Vagina (tissue), 2 donors: ENCODE results near the gene SLC10A7.

Experiments
- POLR2AphosphoS5 ChIP-seq, 2 donors: sonication (generic); formaldehyde crosslinking; IDR thresholded peaks; one replicate each; pipeline ENCODE4 v1.9.0; 2017; ENCODE audit warnings: antibody characterized with exemption in 2 of 2, mild to moderate bottlenecking in 2 of 2, low read depth in 1 of 2; ENCODE audit not compliant: insufficient read depth in 1 of 2
- TF ChIP-seq, protein P1 (sequence below), 3 experiments: fragments of 450-650 bp in 2 of 3; fragments of 200-600 bp in 1 of 3; sonication (generic) in 1 of 3; IDR thresholded peaks; one replicate each; pipeline ENCODE4 v1.5.1; 2017 to 2019; ENCODE audit warnings: antibody characterized with exemption in 3 of 3, mild to moderate bottlenecking in 2 of 3, moderate library complexity in 2 of 3

DNA sequence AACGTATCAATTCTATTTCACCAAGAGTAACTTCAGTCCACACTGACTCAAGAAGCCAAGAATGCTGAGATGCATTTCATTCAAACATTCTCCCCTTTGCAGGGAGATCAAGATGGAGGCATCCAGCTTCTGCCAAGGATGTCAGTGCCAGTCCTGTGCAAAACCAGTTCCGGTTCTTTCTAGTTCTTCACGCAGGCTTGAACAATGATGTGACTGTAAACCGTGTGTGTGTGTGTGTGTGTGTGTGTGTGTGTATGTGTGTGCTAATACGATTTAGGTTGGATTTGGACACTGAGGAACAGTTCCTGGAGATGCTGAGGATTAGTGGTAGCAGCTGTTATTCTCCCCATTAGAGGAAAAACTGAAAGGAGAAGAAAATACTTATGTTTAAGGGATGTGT is 307.5 kb downstream of the SLC10A7 start, which contains the start of gene REELD1:
- TF ChIP-seq POLR2AphosphoS5 (IDR thresholded peaks at IDR 0.05; ENCODE audit: insufficient read depth in 1 of 2, low read depth in 1 of 2) = no peak
- TF ChIP-seq, protein P1, sequence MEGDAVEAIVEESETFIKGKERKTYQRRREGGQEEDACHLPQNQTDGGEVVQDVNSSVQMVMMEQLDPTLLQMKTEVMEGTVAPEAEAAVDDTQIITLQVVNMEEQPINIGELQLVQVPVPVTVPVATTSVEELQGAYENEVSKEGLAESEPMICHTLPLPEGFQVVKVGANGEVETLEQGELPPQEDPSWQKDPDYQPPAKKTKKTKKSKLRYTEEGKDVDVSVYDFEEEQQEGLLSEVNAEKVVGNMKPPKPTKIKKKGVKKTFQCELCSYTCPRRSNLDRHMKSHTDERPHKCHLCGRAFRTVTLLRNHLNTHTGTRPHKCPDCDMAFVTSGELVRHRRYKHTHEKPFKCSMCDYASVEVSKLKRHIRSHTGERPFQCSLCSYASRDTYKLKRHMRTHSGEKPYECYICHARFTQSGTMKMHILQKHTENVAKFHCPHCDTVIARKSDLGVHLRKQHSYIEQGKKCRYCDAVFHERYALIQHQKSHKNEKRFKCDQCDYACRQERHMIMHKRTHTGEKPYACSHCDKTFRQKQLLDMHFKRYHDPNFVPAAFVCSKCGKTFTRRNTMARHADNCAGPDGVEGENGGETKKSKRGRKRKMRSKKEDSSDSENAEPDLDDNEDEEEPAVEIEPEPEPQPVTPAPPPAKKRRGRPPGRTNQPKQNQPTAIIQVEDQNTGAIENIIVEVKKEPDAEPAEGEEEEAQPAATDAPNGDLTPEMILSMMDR (IDR thresholded peaks at IDR 0.05) = no peak
